CD8-positive, alpha-beta memory T cell (primary cell): ENCODE results near the gene TAS1R3. TPM values are rescaled to one million over a fixed set of nuclear protein-coding genes. Genes with fewer than 3 reads are reported as not detected.
A peak's percentile ranks its signal among the peaks of the same experiment; 100 is the strongest.

Experiments
- CTCF ChIA-PET: fragments of 350-600 bp; sonication (Branson Sonifier 250); formaldehyde crosslinking; loops from one replicate; lab custom pipeline; 2021; ENCODE audit warnings: antibody characterized with exemption; lab: Charles Lee
- POLR2A ChIA-PET: fragments of 350-600 bp; sonication (Branson Sonifier 250); formaldehyde crosslinking; loops from one replicate; lab custom pipeline; 2021; ENCODE audit warnings: antibody characterized with exemption; lab: Charles Lee
- DNase-seq, 5 donors: peaks; one replicate each; pipeline versions ENCODE4 v3.0.0 to v3.0.0-alpha.2; 2020 to 2022; ENCODE audit warnings: mixed read lengths in 1 of 5
- H3K27ac ChIP-seq: one replicate; pipeline ENCODE4 v1.7.0; 2013; ENCODE audit warnings: low read depth, mild to moderate bottlenecking, low read length, moderate library complexity
- H3K27me3 ChIP-seq: 2 replicates; pipeline ENCODE4 v1.7.0; 2013; ENCODE audit warnings: low read length, mild to moderate bottlenecking; ENCODE audit not compliant: insufficient read depth, poor library complexity, severe bottlenecking
- H3K36me3 ChIP-seq: 2 replicates; pipeline ENCODE4 v1.7.0; 2013; ENCODE audit warnings: mild to moderate bottlenecking, low read length, moderate library complexity; ENCODE audit not compliant: insufficient read depth
- H3K4me1 ChIP-seq: 2 replicates; pipeline ENCODE4 v1.7.0; 2013; ENCODE audit warnings: mild to moderate bottlenecking, low read length, moderate library complexity; ENCODE audit not compliant: insufficient read depth
- H3K4me3 ChIP-seq: 2 replicates; pipeline ENCODE4 v1.7.0; 2013; ENCODE audit warnings: mild to moderate bottlenecking, low read length
- H3K9me3 ChIP-seq: 2 replicates; pipeline ENCODE4 v1.7.0; 2013; ENCODE audit warnings: mild to moderate bottlenecking, low read length
- H3K27ac Mint-ChIP-seq, 8 donors: one replicate each; pipeline ENCODE4 v1.8.0; 2020 to 2021; ENCODE audit warnings: mixed read lengths in 8 of 8, mild to moderate bottlenecking in 6 of 8, inconsistent platforms in 3 of 8, moderate library complexity in 3 of 8
- H3K27me3 Mint-ChIP-seq, 2 donors: one replicate each; pipeline ENCODE4 v1.8.0; 2020 to 2021; ENCODE audit warnings: mixed read lengths in 2 of 2, mild to moderate bottlenecking in 1 of 2, moderate library complexity in 1 of 2
- H3K36me3 Mint-ChIP-seq, 3 donors: one replicate each; pipeline ENCODE4 v1.8.0; 2020 to 2021; ENCODE audit warnings: mixed read lengths in 3 of 3, inconsistent platforms in 1 of 3, mild to moderate bottlenecking in 1 of 3
- H3K4me1 Mint-ChIP-seq, 3 donors: one replicate each; pipeline ENCODE4 v1.8.0; 2020 to 2021; ENCODE audit warnings: mixed read lengths in 3 of 3, inconsistent platforms in 1 of 3, mild to moderate bottlenecking in 1 of 3
- H3K4me3 Mint-ChIP-seq, 7 donors: one replicate each; pipeline ENCODE4 v1.8.0; 2020 to 2021; ENCODE audit warnings: mixed read lengths in 7 of 7, mild to moderate bottlenecking in 6 of 7, moderate library complexity in 4 of 7, inconsistent platforms in 2 of 7
- H3K9me3 Mint-ChIP-seq, 5 donors: one replicate each; pipeline ENCODE4 v1.8.0; 2020 to 2022; ENCODE audit warnings: mixed read lengths in 5 of 5, mild to moderate bottlenecking in 3 of 5, moderate library complexity in 2 of 5, inconsistent platforms in 1 of 5
- polyA plus RNA-seq: library from polyadenylated mRNA; unstranded; fragments of 300-500 nt; fragmentation: Illumina TruSeq; gene quantifications from one replicate; pipeline ENCODE4 v1.2.3, GENCODE V29; 2021
- total RNA-seq, 2 experiments: library from RNA; stranded (reverse); gene quantifications; one replicate each; pipeline ENCODE4 v1.2.3, GENCODE V29; 2021

Gene TAS1R3
- total and polyA plus RNA-seq, 3 experiments from 2014 or later: 0.28 to 0.62 (median 0.53) TPM

GRCh38 chr1:1374589-1374928 is 43.5 kb downstream of the TAS1R3 start:
- ChIA-PET POLR2A (interaction anchor here (1.2 to 2.9 kb wide), 6 partner anchors 25 to 258 kb away, joined by 4 to 48 read pairs (median 9); partner anchors contain the start of genes C1orf159, CCNL2, MIB2 and MRPL20), CTCF (interaction anchor here (0.7 to 6.5 kb wide), 6 partner anchors 25 to 356 kb away, joined by 3 to 57 read pairs (median 4); partner anchors contain the start of gene CCNL2)
- H3K4me3 Mint-ChIP-seq: peak overlapping the region; percentile 76 to 96 (median 90)
- H3K36me3 ChIP-seq: no peaks in the 10 kb centered on the region
- peaks cover 15 to 47% (median 20%) of the 10 kb centered on the region in 3 donors for H3K4me1 Mint-ChIP-seq
- peaks cover 0 to 15% (median 0%) of the 10 kb centered on the region in 3 donors for H3K36me3 Mint-ChIP-seq
- H3K27ac ChIP-seq: peak overlapping the region; percentile 91
- peaks cover 37% of the 10 kb centered on the region for H3K4me1 ChIP-seq
- H3K9me3 ChIP-seq: no peaks in the 10 kb centered on the region
- H3K9me3 Mint-ChIP-seq: no peaks in the 10 kb centered on the region
- H3K27me3 ChIP-seq: no peaks in the 10 kb centered on the region
- no peak for DNase-seq
- peak overlapping the region; percentile 82 for H3K4me3 ChIP-seq
- no peaks in the 10 kb centered on the region for H3K27me3 Mint-ChIP-seq
- H3K27ac Mint-ChIP-seq: peak overlapping the region in 7 of 8 donors; percentile 68 to 98 (median 75)

- H3K9me3 Mint-ChIP-seq: no peaks in the 10 kb centered on the region
- H3K27me3 Mint-ChIP-seq: no peaks in the 10 kb centered on the region
- POLR2A ChIA-PET: interaction anchor here (0.6 to 2.9 kb wide), 10 partner anchors 16 to 517 kb away, joined by 3 to 48 read pairs (median 5); partner anchors contain the start of genes C1orf159, CCNL2, GNB1 and MIB2
- H3K4me1 ChIP-seq: peaks cover 37% of the 10 kb centered on the region
- DNase-seq: peak; percentile 90 to 98 (median 97)
- H3K4me3 ChIP-seq: peak within 1 kb of the TSS; percentile 82
- no peaks in the 10 kb centered on the region for H3K27me3 ChIP-seq
- peaks cover 0 to 15% (median 0%) of the 10 kb centered on the region in 3 donors for H3K36me3 Mint-ChIP-seq
- peak within 1 kb of the TSS; percentile 92 to 98 (median 96) for H3K27ac Mint-ChIP-seq
- H3K4me3 Mint-ChIP-seq: peak within 1 kb of the TSS; percentile 88 to 96 (median 91)
- CTCF ChIA-PET: interaction anchor here (0.7 to 6.5 kb wide), 9 partner anchors 13 to 357 kb away, joined by 3 to 57 read pairs (median 4); partner anchors contain the start of gene CCNL2
- peaks cover 15 to 46% (median 18%) of the 10 kb centered on the region in 3 donors for H3K4me1 Mint-ChIP-seq
- H3K27ac ChIP-seq: peak within 1 kb of the TSS; percentile 91
- no peaks in the 10 kb centered on the region for H3K9me3 ChIP-seq
- H3K36me3 ChIP-seq: no peaks in the 10 kb centered on the region
Observed at GRCh38 chr1:1374929-1375662, 44.0 kb downstream of the TAS1R3 start, which contains the start of gene AURKAIP1. Gene AURKAIP1, minus strand, starts transcription at chr1:1375207. Its CDS starts 451 bp downstream, at chr1:1374756.

DNA sequence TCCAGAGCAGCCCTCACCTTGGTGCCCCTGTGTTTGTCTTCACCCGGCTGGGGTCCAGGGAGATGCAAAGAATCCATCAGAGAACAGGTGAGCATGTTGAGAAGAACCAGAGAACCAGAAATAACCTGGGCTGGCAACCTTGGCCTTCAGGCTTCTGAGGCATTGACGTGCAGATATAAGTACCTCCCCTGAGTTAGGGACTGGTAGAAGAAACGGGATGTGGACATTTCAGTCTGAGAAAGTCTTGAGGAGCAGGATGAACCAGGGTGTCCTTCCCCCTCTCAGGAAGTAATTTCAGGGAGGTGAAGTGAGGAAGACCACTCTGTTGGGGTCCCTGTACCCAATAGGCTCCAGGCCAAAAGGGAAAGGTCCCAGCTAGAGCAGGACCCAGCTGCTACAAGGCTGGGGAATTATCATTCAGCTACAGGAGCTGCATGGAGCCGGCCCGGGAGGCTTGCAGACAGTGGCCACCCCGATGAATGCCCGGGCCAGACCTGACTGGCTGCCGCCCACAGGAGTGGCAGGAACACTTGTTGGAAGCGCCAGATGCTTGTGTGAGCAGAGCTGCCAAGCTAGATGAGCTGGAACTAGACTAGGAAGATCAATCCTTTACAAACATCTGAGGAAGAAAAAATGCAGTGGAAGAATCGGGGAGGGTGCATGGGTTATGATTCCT is 45.6 kb downstream of the TAS1R3 start:
- Mint-ChIP-seq H3K9me3 (no peaks in the 10 kb centered on the region), H3K27ac (peak overlapping the region; percentile 29 to 98 (median 72)), H3K4me3 (peak overlapping the region; percentile 7 to 65 (median 45)), H3K4me1 (peaks cover 15 to 30% (median 16%) of the 10 kb centered on the region in 3 donors), H3K36me3 (peaks cover 0 to 15% (median 0%) of the 10 kb centered on the region in 3 donors), H3K27me3 (no peaks in the 10 kb centered on the region)
- no peak overlapping the region for H3K4me3 ChIP-seq
- CTCF ChIA-PET: no interaction called here
- no peak for DNase-seq
- peaks cover 24% of the 10 kb centered on the region for H3K4me1 ChIP-seq
- no peaks in the 10 kb centered on the region for H3K9me3 ChIP-seq
- POLR2A ChIA-PET: interaction anchor here (2.9 kb wide), 2 partner anchors 23 to 30 kb away, joined by 16 to 48 read pairs; partner anchors contain the start of genes CCNL2 and MRPL20
- peak overlapping the region; percentile 91 for H3K27ac ChIP-seq
- no peaks in the 10 kb centered on the region for H3K27me3 ChIP-seq
- no peaks in the 10 kb centered on the region for H3K36me3 ChIP-seq

DNA sequence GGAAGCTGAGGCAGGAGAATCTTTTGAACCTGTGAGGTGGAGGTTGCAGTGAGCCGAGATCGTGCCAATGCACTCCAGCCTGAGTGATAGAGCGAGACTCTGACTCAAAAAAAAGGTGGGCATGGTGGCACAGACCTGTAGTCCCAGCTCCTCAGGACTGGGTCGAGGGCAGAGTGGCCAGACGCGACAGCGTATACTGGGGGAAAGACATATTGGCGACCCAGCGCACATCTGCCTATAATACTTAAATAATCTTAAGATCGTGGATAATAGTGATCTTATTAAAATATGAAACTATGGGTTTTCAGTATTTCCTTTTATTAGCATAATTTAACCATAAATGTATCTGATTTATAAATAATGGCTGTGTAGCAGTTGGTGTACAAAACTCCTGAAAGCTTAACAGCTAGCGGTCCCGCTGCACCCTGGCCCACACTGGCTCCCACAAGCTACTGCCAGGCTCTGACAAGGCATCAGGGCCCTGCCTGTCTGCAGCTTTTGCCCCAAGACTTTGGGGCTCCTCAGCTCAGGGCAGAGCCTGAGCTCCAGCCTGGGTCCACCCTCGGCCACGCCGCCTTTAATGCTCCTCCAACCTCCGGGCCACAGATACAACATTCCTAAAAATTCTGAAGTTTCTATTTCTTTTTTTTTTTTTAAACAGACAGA is 46.6 kb downstream of the TAS1R3 start:
- ChIA-PET CTCF (interaction anchor here (0.7 kb wide), 1 partner anchor 22 kb away, joined by 3 read pairs; no protein-coding TSS in a partner anchor), POLR2A (no interaction called here)
- Mint-ChIP-seq H3K27ac (peak overlapping the region in 1 of 8 donors; percentile 32), H3K27me3 (no peaks in the 10 kb centered on the region), H3K4me3 (peak overlapping the region in 2 of 7 donors; percentile 11 to 61), H3K9me3 (no peaks in the 10 kb centered on the region), H3K4me1 (peaks cover 11 to 22% (median 14%) of the 10 kb centered on the region in 3 donors), H3K36me3 (peaks cover 0 to 15% (median 0%) of the 10 kb centered on the region in 3 donors)
- DNase-seq: no peak
- H3K27ac ChIP-seq: no peak overlapping the region
- peaks cover 16% of the 10 kb centered on the region for H3K4me1 ChIP-seq
- H3K36me3 ChIP-seq: no peaks in the 10 kb centered on the region
- H3K27me3 ChIP-seq: no peaks in the 10 kb centered on the region
- H3K4me3 ChIP-seq: no peak overlapping the region
- H3K9me3 ChIP-seq: no peaks in the 10 kb centered on the region

GRCh38 chr1:1380860-1381259 is 49.8 kb downstream of the TAS1R3 start:
- Mint-ChIP-seq H3K9me3 (no peaks in the 10 kb centered on the region), H3K27me3 (no peaks in the 10 kb centered on the region), H3K36me3 (peaks cover 0 to 3% (median 0%) of the 10 kb centered on the region in 3 donors), H3K27ac (no peak overlapping the region), H3K4me3 (no peak overlapping the region), H3K4me1 (peaks cover 0 to 3% (median 3%) of the 10 kb centered on the region in 3 donors)
- Histone ChIP-seq H3K36me3 (peaks cover 3% of the 10 kb centered on the region), H3K27ac (no peak overlapping the region), H3K4me1 (peaks cover 4% of the 10 kb centered on the region), H3K27me3 (no peaks in the 10 kb centered on the region), H3K4me3 (no peak overlapping the region), H3K9me3 (no peaks in the 10 kb centered on the region)
- POLR2A ChIA-PET: no interaction called here
- CTCF ChIA-PET: interaction anchor here (1.1 to 1.2 kb wide), 2 partner anchors 9 to 19 kb away, joined by 3 read pairs; no protein-coding TSS in a partner anchor
- DNase-seq: no peak

DNA sequence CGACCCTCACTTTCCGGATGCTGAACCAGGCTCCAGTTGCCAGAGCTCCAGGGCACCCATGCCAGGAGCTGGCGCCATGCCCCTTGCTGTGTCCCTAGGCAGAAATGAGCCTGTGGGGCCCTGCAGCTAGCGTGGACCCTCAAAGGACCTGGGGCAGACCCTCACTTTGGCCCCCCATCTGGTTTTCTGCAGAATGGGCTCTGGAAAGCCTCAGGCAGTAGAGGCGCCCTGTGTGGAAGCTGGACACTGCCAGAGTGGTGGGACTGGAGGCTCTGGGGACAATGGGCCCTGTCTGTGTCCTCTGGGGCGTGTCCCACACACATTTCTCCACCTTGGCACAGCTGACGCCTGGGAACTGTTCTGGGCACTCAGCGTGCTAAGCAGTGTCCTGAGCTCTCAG is 50.2 kb downstream of the TAS1R3 start:
- Histone ChIP-seq H3K4me3 (no peak overlapping the region), H3K27ac (no peak overlapping the region), H3K27me3 (no peaks in the 10 kb centered on the region), H3K9me3 (no peaks in the 10 kb centered on the region), H3K36me3 (peaks cover 7% of the 10 kb centered on the region), H3K4me1 (no peaks in the 10 kb centered on the region)
- Mint-ChIP-seq H3K4me1 (peaks cover 0 to 3% (median 0%) of the 10 kb centered on the region in 3 donors), H3K27me3 (no peaks in the 10 kb centered on the region), H3K9me3 (no peaks in the 10 kb centered on the region), H3K36me3 (peaks cover 0 to 7% (median 0%) of the 10 kb centered on the region in 3 donors), H3K27ac (no peak overlapping the region), H3K4me3 (no peak overlapping the region)
- no peak for DNase-seq
- CTCF ChIA-PET: interaction anchor here (1.2 kb wide), 1 partner anchor 19 kb away, joined by 3 read pairs; no protein-coding TSS in a partner anchor
- POLR2A ChIA-PET: no interaction called here
